Thyroid gland (tissue), 4 donors: ENCODE results near the gene GLIS1. TPM values are rescaled to one million over a fixed set of nuclear protein-coding genes. Genes with fewer than 3 reads are reported as not detected.
"Not testable (repeated sequence)": the region's sequence is repeated elsewhere in the genome, so short reads cannot be mapped to it uniquely, and the experiment has no call there.

Experiments
- DNase-seq, 2 donors: peaks; one replicate each; pipeline ENCODE4 v3.0.0-alpha.2; 2019
- H3K27ac ChIP-seq, 3 donors: fragments of 200-600 bp; sonication (generic); 1 replicate in 2 of 3; 2 replicates in 1 of 3; pipeline ENCODE4 v1.5.1; 2016 to 2019; ENCODE audit warnings: mild to moderate bottlenecking in 1 of 3, moderate library complexity in 1 of 3
- H3K27me3 ChIP-seq: fragments of 200-600 bp; sonication (generic); one replicate; pipeline ENCODE4 v1.5.1; 2019
- H3K36me3 ChIP-seq, 2 donors: fragments of 200-600 bp; sonication (generic); one replicate each; pipeline ENCODE4 v1.5.1; 2016 to 2019
- H3K4me1 ChIP-seq, 2 donors: fragments of 200-600 bp; sonication (generic); one replicate each; pipeline ENCODE4 v1.5.1; 2017 to 2019
- H3K4me3 ChIP-seq, 3 donors: fragments of 200-600 bp; sonication (generic); replicated peaks in 1 of 3; 1 replicate in 2 of 3; 2 replicates in 1 of 3; pipeline ENCODE4 v1.5.1; 2016; ENCODE audit warnings: mild to moderate bottlenecking in 1 of 3
- H3K9me3 ChIP-seq: fragments of 200-600 bp; sonication (generic); one replicate; pipeline ENCODE4 v1.5.1; 2017
- POLR2A ChIP-seq, 2 donors: fragments of 450-650 bp; IDR thresholded peaks; one replicate each; pipeline ENCODE4 v1.6.1; 2017; ENCODE audit warnings: antibody characterized with exemption in 2 of 2, mild to moderate bottlenecking in 2 of 2, moderate library complexity in 1 of 2
- WGBS, 2 donors: methylation state at CpG; one replicate each; pipeline ENCODE4 v1.1.5; 2017; 5-methylcytosine and 5-hydroxymethylcytosine counted together
- intact Hi-C: fragments of 100-400 bp; cut with DNase I; formaldehyde crosslinking; loops from one replicate; pipeline ENCODE4 v1.15.1; 2023
- total RNA-seq, 4 donors: library from RNA; depleted of rRNA; stranded (reverse); fragments of >200 nt; gene quantifications; one replicate each; pipeline ENCODE4 v1.2.3, GENCODE V29; 2016
- TF ChIP-seq, protein P1 (sequence below), 6 experiments: fragments of 200-600 bp in 3 of 6; fragments of 450-650 bp in 3 of 6; sonication (generic) in 3 of 6; IDR thresholded peaks; one replicate each; pipeline ENCODE4 v1.5.1; 2016 to 2019; ENCODE audit warnings: antibody characterized with exemption in 6 of 6, mild to moderate bottlenecking in 2 of 6, inconsistent platforms in 1 of 6, moderate library complexity in 1 of 6

Gene GLIS1
- total RNA-seq, 4 donors from 2014 or later: 0.29 TPM; not detected in 3

DNA sequence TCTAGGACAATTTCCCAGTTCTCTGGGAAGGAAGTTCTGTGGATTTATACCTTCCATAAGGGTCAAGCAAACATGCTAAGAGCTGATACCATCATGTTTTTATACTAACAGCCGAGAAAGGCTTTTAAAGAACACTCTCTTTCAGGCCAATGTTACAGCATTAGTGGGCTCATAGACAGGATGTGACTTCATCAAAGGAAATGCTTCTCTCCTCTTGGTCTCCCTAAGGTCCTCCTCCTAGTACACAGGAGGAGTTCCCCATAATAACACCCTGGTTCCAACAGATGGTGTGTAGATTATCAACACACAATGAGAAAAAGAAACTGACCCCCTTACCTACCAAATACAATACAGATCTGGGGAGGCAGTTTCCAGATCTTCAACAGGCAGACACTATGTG, 26.7 kb upstream of the GLIS1 start:
- Histone ChIP-seq H3K27me3 (no peaks in the 10 kb centered on the region), H3K4me1 (no peaks in the 10 kb centered on the region), H3K4me3 (no peak overlapping the region), H3K9me3 (no peaks in the 10 kb centered on the region), H3K36me3 (no peaks in the 10 kb centered on the region), H3K27ac (no peak overlapping the region)
- WGBS, 2 donors: 63 to 80% methylated on average over 1 of the region's 1 CpG
- intact Hi-C loops: no loop called here
- TF ChIP-seq, protein P1, sequence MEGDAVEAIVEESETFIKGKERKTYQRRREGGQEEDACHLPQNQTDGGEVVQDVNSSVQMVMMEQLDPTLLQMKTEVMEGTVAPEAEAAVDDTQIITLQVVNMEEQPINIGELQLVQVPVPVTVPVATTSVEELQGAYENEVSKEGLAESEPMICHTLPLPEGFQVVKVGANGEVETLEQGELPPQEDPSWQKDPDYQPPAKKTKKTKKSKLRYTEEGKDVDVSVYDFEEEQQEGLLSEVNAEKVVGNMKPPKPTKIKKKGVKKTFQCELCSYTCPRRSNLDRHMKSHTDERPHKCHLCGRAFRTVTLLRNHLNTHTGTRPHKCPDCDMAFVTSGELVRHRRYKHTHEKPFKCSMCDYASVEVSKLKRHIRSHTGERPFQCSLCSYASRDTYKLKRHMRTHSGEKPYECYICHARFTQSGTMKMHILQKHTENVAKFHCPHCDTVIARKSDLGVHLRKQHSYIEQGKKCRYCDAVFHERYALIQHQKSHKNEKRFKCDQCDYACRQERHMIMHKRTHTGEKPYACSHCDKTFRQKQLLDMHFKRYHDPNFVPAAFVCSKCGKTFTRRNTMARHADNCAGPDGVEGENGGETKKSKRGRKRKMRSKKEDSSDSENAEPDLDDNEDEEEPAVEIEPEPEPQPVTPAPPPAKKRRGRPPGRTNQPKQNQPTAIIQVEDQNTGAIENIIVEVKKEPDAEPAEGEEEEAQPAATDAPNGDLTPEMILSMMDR (IDR thresholded peaks at IDR 0.05): no peak
- no peak for TF ChIP-seq POLR2A (IDR thresholded peaks at IDR 0.05)
- no peak for DNase-seq

DNA sequence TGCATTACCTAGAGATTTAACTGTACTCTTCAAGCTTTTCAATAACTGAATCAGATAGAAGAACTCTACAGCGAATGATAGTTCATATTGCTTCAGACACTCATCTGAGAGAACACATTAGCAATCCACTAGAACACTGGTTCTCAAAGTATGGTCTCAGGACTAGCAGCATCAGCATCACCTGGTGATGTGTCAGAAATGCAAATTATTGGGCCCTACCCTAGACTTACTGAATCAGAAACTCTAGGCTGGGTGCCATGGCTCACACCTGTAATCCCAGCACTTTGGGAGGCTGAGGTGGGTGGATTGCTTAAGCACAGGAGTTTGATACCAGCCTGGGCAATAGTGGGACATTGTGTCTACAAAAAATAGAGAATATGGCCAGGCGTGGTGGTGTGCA, 24.9 kb upstream of the GLIS1 start:
- WGBS, 2 donors: 94 to 98% methylated on average over 2 of the region's 2 CpGs
- Histone ChIP-seq H3K4me3 (no peak overlapping the region), H3K36me3 (no peaks in the 10 kb centered on the region), H3K27ac (no peak overlapping the region), H3K27me3 (no peaks in the 10 kb centered on the region), H3K9me3 (no peaks in the 10 kb centered on the region), H3K4me1 (no peaks in the 10 kb centered on the region)
- intact Hi-C loops: no loop called here
- no peak for DNase-seq
- TF ChIP-seq POLR2A (IDR thresholded peaks at IDR 0.05): no peak
- TF ChIP-seq, protein P1 (IDR thresholded peaks at IDR 0.05): no peak

DNA sequence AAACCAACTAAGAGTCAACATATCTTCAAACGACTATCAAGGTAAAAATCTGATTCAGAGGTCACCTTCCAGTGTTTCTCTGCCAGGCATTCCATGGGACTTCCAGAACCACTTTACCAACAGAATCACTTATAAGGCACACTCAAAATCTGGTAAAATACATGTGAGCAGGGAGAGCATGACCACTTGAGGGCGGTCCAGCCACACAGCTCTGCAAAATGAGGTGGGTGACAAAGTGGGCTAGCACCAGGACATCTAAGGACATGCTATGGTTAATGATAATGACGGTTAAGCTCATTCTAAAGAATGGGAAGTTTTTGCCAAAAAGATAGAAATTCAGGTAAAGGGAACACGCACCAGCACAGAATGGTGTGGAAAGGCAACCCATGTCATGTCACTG, 24.5 kb upstream of the GLIS1 start:
- Histone ChIP-seq H3K9me3 (no peaks in the 10 kb centered on the region), H3K36me3 (no peaks in the 10 kb centered on the region), H3K4me1 (no peaks in the 10 kb centered on the region), H3K27me3 (no peaks in the 10 kb centered on the region), H3K4me3 (no peak overlapping the region), H3K27ac (no peak overlapping the region)
- 84% methylated on average over 4 of the region's 4 CpGs for WGBS, 2 donors
- DNase-seq: no peak
- intact Hi-C loops: no loop called here
- TF ChIP-seq, protein P1 (IDR thresholded peaks at IDR 0.05): no peak
- no peak for TF ChIP-seq POLR2A (IDR thresholded peaks at IDR 0.05)

DNA sequence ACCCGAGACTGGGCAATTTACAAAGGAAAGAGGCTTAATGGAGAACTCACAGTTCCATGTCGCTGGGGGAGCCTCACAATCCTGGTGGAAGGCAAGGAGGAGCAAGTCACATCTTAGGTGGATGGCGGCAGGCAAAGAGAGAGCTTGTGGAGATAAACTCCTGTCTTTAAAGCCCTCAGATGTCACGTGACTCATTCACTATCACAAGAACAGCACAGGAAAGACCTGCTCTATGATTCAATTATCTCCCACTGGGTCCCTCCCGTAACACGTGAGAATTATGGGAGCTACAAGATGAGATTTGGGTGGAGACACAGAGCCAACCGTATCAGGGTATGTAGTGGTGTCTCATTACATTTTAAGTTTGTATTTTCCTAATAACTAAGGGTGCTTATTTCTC, 21.5 kb upstream of the GLIS1 start:
- H3K4me1 ChIP-seq, intact Hi-C loops, H3K9me3 ChIP-seq, H3K27me3 ChIP-seq, H3K36me3 ChIP-seq, H3K27ac ChIP-seq, DNase-seq, H3K4me3 ChIP-seq: not testable (repeated sequence)
- 90 to 93% methylated on average over 7 of the region's 7 CpGs for WGBS, 2 donors

DNA sequence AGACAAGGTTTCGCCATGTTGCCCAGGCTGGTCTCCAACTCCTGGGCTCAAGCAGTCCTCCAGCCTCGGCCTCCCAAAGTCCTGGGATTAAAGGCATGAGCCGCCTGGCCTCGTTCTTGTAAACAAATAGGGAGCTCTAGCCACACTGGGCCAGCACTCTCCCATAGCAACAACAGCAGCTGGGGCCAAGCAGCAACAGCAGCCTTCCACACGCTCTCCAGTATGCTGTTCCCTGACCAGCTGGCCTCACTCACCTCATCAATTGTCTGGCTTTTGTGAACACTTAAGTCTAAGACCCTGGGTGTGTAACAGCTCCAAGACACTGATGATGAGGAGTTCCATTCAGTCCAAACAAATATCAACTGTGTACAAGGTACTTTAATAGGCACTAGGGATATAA, 16.9 kb upstream of the GLIS1 start:
- Histone ChIP-seq H3K4me3 (no peak overlapping the region), H3K4me1 (no peaks in the 10 kb centered on the region), H3K27me3 (no peaks in the 10 kb centered on the region), H3K9me3 (no peaks in the 10 kb centered on the region), H3K36me3 (no peaks in the 10 kb centered on the region), H3K27ac (no peak overlapping the region)
- 86 to 91% methylated on average over 5 of the region's 5 CpGs for WGBS, 2 donors
- TF ChIP-seq, protein P1 (IDR thresholded peaks at IDR 0.05): no peak
- no peak for TF ChIP-seq POLR2A (IDR thresholded peaks at IDR 0.05)
- DNase-seq: no peak
- intact Hi-C loops: no loop called here
